GM18909 (cell line): ENCODE results near the gene TMA7B.

ENCODE experiments used
- ATAC-seq: cut with Tn5 transposase; IDR thresholded peaks from one replicate; pipeline ENCODE4 v1.9.1; 2021; ENCODE audit warnings: mild to moderate bottlenecking; ENCODE audit not compliant: unreplicated experiment, poor library complexity

TMA7B gene

GRCh38 chr22:39932918-39933649 lies 27.1 kb upstream of the TMA7B start:
- ATAC-seq: no peak

- no peak for ATAC-seq
Measured at GRCh38 chr22:39933741-39934140, 26.5 kb upstream of the TMA7B start.

GRCh38 chr22:39935116-39935515 lies 25.1 kb upstream of the TMA7B start:
- no peak for ATAC-seq

- no peak for ATAC-seq
Measured at GRCh38 chr22:39935612-39936011, 24.6 kb upstream of the TMA7B start.

GRCh38 chr22:39936523-39937145 lies 23.6 kb upstream of the TMA7B start:
- no peak for ATAC-seq

GRCh38 chr22:39937906-39938305 lies 22.3 kb upstream of the TMA7B start:
- ATAC-seq: no peak

GRCh38 chr22:39938509-39939111 lies 21.6 kb upstream of the TMA7B start:
- ATAC-seq: no peak

GRCh38 chr22:39939830-39940229 lies 20.4 kb upstream of the TMA7B start:
- ATAC-seq: no peak

GRCh38 chr22:39940757-39941305 lies 19.4 kb upstream of the TMA7B start:
- ATAC-seq: no peak

GRCh38 chr22:39941601-39942000 lies 18.6 kb upstream of the TMA7B start:
- ATAC-seq: no peak

GRCh38 chr22:39942439-39943230 lies 17.6 kb upstream of the TMA7B start:
- no peak for ATAC-seq

GRCh38 chr22:39943337-39943736 lies 16.9 kb upstream of the TMA7B start:
- no peak for ATAC-seq

- no peak for ATAC-seq
Measured at GRCh38 chr22:39943953-39944872, 16.0 kb upstream of the TMA7B start.

- no peak for ATAC-seq
Measured at GRCh38 chr22:39946126-39946502, 14.1 kb upstream of the TMA7B start.

- no peak for ATAC-seq
Measured at GRCh38 chr22:39946503-39947219, 13.5 kb upstream of the TMA7B start.

GRCh38 chr22:39947220-39948216 lies 12.7 kb upstream of the TMA7B start:
- no peak for ATAC-seq

GRCh38 chr22:39949964-39950737 lies 10.0 kb upstream of the TMA7B start:
- ATAC-seq: no peak
